Mucosa of gallbladder (tissue), 1 donor: ENCODE measurements around the gene SLC38A8. TPM values are rescaled to one million over a fixed set of nuclear protein-coding genes. Genes with fewer than 3 reads are reported as not detected.

Experiments
- DNase-seq: peaks from one replicate; pipeline ENCODE4 v3.0.0-alpha.2; 2020; ENCODE audit warnings: low spot score
- total RNA-seq: library from RNA; stranded (reverse); gene quantifications from one replicate; pipeline ENCODE4 v1.2.1, GENCODE V29; 2021
- donor health status: DM: no; HTN: no; CAD: no.

Gene SLC38A8
- total RNA-seq, 1 donor from 2014 or later: not detected

DNA sequence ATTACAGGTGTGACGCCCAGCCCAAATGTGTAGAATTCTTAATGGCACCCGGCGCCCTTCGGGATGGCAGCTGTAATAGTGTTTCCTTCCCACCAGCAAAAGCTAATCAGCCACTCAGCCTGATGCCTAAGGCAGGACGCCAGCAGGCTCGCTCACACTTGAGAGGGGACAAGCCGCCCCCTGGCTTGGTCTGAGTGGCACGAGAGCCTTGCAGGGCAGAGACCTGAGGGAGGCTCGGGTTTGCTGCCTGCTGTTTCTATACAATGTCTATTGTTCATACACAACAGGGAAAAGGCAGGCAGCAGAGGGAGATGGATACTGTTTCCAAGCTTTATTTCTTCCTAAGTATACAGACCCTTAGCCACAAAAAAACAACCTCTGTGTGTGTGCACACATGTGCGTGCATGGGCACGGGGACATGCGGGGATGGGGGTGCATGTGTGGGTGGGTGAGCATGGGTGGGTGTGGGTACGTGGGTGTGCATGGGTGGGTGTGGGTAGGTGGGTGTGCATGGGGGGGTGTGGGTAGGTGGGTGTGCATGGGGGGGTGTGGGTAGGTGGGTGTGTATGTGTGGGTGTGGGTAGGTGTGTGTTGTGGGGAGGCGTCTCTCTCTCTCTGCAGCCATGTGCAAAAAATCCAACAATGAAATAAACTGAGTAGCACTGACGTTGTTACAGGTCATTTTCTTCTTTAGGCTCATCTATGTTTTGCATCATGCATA is 10.0 kb downstream of the SLC38A8 start:
- no peak for DNase-seq

DNA sequence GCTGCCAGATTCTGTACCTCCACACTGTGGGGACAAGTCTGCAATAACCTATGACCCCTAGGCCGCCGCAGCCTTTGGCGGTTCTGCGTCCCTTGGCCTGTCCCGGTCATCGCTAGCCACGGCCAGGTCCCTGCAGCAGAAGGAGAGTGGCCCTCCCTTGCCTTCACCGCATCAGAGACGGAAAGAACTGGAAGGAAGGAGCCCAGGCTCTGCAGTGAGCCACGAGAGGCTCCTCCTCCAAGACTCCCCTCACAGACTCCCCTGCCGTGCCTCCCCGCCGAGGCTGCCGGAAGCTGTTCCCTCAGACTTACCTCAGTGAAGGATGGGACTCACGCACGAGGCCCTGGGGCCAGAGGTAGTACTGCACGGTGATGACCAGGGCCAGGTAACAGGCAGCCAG is 11.0 kb downstream of the SLC38A8 start:
- DNase-seq: no peak

DNA sequence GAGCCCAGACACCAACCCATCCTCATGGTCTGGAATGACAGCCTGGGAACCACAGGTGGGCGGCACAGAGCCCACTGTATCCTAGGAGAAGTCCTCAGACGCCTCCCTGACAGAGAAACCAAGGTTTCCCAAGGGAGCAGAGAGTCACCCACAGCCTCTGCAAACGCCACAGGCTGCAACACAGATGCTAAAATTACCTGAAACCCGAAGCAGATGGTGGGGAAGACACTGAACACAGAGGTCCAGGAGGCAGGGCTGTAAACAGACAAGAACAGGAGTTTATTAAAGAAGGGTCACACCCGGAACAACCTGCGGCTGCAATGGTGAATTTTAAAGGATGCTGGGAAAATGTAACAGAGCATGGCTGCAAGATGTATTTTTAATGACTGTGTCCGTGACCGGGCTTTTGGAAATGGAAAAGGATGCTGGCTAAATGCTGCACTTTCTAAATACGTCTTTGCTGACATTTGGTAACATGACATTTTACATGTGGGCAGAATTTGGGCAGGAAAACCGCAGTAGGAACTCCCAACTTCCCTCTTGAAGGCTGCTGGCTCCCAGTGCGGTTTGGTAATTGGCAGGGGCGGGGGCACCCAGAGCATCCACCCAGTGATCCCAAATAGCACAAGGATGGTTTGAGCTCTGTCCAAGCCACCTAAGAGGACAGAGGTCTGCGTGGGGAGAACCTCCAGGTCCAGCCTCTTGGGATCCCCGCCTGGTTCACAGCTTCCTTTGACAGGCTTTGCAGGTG is 13.1 kb downstream of the SLC38A8 start:
- DNase-seq: no peak

DNA sequence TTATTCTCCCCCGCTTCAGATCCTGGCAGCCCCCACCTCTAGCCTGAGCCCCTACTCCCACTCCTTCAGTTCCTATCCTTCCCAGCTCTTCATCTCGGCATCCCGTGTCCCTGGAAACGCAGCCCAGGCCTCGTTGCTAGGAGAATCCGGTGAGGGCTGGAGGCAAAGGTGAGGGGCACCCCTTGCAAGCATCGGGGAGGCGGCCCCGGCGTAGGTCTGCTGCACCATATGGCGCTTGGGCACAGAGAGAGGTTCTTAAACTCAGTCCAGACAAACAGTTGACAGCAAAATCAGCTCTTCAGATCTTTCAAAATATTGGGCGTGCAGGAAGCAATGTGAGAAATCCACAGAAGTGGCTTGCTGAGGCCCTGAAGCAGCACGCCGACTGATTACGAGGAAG is 15.0 kb downstream of the SLC38A8 start:
- DNase-seq: no peak

DNA sequence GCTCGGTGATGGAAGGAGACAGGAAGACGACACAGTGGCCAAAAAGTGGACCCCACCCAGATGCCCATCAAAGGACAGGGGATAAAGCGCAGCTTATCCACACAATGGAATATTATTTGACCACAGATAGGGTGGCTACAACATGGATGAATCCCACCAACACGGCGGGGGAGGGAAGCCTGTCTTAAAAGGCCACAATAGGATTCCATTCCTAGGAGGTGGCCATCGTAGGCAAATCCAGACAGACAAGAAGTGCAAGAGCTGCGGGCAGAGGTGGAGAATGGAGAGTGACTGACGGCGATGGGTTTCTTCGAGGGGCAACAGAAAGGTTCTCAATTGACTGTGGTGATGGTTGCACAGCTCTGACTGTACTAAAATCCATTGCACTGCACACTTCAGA is 16.0 kb downstream of the SLC38A8 start:
- no peak for DNase-seq

DNA sequence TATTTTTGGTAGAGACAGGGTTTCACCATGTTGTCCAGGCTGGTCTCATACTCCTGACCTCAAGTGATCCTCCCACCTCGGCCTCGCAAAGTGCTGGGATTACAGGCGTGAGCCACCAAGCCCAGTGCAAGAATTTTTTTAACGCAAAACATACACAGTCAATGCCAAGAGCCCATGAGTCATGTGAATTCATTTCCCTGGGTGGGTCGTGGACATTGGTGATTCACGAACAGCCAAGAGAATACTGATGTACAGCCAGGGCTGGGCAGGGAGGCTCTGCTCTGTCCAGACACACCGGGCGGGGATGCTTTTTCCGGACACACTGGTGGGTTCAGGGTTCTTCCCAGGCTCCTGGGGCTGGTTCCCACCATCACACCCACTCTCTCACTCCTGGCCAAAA is 17.7 kb downstream of the SLC38A8 start:
- no peak for DNase-seq

DNA sequence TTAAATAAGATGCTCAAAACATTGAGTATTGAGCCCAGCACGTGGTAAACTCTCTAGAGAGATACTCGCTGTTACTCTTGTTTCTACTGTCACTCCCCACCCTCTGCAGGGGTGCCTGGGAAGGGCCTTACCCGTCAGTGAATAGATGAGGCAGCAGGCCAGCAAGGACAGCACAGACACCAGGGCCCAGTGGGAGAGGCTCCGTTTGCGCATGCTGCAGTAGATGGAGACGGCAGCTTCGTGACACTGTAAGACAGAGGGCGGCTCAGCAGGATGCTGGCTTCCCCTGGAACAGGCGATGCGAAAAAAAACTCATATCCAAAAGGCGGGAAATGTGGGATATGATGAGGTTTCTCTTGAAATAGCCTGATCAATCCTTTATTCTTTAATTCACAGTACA is 20.0 kb downstream of the SLC38A8 start:
- no peak for DNase-seq

DNA sequence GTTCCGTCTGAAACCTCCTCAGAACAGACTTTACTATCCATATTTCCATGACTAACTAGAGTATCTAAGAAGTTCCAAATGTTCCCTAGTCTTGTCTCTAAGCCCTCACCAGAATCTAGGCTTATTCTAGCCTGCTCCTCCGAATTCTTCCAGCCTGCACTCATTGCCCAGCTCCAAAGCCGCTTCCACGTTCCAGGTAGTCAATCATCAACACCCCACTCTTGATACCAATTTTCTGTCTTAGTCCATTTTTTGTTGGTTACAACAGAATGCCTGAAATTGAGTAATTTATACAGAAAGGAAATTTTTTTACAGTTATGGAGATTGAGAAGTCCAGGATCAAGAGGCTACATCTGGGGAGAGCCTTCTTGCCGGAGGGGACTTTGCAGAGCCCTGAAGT is 21.1 kb downstream of the SLC38A8 start:
- DNase-seq: no peak

DNA sequence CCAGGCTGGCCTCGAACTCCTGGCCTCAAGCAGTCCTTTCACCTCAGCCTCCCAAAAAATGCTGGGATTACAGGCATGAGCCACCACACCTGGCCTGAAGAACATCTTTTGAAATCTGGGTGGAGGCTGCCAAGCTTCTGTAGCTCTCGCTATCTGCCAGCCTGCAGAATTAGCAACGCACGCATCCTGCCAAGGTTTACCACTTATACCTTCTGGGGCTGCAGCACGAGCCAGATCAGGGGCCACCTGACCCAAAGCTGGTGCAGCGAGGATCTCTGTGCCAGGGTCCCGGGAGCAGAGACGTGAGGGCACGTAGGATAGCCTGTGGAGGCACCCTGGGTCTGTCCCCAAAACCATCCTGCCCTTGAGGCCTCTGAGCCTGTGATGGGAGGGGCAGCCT is 22.2 kb downstream of the SLC38A8 start:
- no peak for DNase-seq

DNA sequence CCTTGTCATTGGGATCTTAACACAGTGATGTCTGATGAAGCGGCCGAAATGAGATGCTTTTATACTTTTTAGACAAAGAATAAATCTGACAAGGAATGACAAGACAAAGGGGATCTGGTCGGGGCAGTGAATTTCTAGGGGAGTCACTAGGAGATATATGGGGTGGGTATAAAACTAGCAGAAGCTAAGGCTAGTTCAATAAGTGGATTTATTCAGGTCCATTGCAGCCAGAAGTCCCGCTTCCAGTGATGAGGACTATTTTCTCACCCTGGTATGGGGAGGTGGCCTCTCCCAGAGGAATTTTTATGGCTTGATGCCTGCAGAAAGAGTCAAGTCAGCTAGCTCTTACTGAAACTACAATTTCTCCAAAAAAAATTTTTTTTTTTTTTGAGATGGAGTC is 23.9 kb downstream of the SLC38A8 start:
- DNase-seq: no peak

DNA sequence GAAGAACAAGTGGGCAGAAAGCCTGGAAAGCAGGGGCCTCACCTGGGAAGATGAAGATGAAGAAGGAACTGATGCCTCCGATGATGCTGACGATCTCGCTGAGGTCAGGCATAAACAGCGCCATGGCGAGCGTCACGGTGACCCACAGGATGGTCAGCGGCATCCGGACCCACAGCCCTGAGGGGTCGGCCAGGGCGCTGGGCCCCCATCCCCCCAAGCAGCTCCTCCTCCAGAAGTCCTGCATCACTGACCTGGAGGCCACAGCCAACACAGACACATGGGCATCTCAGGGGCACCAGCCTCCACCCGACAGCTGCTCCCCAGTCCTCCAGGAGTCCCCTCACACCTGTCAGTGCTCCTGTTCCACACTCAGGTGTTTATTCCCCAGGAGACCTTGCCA is 26.1 kb downstream of the SLC38A8 start:
- DNase-seq: no peak

DNA sequence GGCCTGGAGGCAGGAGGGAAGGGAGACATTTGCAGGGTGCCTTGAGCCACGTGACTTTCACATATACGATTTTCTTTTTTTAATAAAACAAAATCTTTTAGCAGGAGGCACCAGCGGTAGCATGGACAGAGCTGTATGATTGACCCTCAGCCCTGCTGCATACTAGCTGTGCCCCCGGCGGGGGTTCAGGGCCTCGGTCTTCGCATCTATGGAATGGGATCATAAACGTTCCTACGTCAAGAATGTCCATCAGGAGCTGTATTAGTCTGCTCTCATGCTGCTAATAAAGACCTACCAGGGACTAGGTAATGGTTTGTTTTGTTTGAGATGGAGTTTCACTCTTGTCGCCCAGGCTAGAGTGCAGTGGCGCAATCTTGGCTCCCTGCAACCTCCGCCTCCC is 27.2 kb downstream of the SLC38A8 start:
- no peak for DNase-seq

DNA sequence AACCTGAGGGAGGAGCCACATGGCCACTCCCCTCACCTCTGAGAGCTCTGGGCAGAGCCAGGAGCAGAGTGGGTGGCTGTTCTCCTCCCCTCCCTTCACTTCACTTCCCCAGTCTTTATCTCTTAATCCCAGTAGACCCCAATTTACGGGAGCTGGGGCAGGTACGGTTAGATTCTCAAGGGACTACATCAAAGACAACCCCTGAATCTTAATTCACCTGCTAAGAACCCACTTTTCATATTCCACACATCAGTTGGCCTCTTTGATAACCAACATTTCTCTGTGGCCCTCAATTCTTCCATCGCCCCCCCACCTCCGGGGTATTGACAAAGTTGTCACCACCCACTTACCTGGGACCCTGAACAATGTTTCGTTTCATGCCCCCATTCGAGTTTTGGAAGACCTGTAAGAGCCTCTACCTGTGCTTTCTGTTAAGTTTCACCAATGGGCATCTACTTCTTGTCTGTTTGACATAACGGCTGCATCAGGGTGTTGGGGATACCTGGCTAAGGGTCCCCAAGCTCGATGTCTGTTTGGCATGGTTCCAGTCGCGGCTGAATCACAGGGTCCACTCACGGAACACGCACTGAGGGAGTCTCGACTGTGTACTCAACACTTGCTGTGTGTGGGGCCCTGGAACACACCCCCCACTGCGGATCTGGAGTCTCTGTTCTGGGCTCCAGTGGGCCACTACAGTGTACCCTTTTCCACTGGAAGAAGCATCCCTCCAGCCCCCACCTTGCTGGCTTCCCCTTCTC is 27.8 kb downstream of the SLC38A8 start:
- no peak for DNase-seq

DNA sequence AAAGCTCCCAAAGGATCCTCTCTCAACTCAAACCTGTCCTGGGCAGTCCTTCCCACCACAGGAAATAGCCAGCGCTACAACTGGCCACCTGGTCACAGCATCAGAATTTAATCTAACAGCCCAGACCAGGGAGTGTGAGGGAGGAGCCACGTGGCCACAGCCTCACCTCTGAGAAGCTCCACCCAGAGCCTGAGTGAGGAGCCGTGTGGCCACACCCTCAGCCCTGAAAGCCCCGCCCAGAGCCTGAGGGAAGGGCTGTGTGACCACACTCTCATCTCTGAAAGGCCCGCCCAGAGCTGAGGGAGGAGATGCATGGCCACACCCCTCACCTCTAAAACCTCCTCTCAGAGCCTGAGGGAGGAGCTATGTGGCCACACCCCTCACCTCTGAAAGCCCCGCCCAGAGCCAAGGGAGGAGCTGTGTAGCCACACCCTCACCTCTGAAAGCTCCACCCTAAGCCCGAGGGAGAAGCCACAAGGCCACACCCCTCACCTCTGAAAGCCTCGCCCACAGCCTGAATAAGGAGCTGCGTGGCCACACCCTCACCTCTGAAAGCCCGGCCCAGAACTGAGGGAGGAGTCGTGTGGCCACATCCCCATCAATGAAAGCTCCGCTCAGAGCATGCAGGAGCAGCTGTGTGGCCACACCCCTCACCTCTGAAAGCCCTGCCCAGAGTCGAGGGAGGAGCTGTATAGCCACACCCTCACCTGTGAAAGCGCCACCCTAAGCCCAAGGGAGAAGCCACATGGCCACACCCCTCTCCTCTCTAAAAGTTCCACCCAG is 28.6 kb downstream of the SLC38A8 start:
- DNase-seq: peak; percentile 93

DNA sequence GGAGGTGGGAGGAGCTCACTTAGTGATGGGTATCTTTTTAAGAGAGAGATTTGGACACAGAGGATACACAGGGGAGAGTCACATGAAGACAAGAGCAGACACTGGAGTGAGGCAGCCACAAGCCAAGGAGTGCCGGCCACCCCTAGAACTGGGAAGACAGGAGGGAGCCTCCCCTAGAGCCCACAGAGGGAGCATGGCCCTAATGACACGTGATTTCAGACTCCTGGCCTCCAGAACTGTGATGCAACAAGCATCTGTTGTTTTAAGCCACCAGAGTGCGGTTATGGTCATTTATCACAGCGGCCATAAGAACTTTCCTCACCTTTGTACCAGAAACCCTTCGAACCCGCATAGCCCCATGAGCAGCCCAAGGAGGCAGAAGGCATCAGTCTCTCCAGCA is 33.3 kb downstream of the SLC38A8 start:
- no peak for DNase-seq

DNA sequence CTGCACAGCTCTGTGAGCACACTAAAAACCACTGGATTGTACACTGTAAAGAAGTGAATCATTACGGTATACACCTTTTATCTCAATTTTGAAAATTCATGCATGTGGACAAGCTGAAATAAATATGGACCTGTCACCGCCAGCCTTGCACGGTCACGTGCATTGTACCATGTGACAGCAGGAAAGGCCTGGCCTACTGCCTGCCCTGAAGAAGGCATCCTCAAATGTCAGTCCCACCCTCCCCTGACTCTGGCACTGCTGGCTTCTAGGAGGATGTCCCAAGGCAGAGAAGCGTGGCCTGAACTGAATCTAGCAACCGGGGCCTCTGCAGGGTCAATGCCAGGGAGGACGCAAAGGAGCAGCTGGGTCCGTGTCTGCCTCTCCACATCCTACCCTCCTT is 34.6 kb downstream of the SLC38A8 start:
- no peak for DNase-seq

DNA sequence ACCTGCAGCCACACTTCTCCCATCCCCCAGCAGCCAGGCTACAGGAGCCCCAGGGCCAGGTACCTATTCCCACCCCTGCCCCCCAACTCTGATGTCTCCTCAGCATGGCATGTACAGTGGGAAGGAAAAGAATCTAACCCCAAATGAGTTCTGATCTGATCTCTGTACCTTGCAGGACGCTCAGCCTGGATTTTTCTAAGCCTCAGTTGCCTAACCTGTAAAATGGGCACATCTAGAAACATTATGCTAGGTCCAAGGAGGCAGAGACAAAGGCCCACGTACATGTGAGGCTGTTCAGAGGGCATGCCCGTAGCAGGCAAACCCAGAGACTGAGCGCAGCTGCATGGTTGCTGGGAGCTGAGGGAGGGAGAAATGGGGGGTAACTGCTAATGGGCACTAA is 35.1 kb downstream of the SLC38A8 start:
- DNase-seq: no peak

DNA sequence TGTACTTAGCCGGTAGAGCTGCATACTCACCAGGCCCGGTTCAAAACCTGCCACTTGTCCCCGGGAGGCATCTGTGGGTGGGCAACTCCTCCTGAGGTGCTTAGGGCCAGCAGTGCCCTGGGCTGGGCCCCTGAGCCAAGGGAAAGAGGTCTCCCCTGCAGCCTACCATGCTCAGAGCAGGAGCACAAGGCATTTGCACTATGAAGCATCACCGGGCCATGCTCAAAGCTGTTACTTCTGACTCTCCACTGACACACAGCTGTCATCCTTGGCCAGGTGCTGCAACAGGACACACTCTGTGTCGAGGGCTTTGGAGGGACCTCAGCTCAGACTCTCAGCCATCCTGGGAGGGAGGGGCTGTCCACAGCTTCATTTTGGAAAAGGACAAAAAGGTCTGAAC is 37.2 kb downstream of the SLC38A8 start:
- no peak for DNase-seq

DNA sequence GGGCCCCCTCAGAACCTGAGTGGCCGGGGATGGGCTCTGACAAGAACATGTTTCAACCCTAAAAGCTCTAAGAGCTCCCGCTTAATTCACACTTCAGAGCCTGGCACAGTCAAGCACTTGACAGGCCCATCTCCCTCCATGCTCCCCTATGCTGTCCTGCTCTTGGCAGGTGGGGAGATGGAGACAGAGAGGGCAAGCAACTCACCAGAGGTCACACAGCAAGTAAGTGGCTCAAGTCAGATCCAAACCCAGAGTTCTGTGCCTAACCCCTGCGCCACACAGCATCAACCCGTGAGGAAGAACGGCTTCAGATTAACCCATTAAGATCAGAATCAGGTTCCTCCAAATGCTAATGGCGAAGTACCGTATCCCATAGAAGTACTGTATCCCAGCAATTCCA is 38.2 kb downstream of the SLC38A8 start:
- no peak for DNase-seq

DNA sequence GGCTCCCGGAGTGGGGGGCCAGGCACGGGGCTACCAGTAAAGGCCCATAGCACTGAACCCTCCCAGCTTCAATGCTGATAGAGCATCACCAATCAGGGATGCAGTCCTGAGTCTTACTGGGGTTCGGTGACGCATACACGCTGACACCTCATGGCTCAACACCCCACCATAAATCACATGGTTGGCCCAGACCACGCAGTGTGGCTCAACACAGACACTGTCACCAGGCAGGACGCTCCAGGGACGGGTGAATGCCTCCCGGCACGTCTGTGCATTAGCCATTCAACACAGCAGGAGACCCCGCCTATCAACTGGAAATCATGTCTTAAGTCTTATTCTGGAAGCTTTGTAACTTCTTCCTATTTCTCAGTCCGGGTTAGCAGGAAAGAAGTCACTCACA is 39.6 kb downstream of the SLC38A8 start:
- DNase-seq: no peak

DNA sequence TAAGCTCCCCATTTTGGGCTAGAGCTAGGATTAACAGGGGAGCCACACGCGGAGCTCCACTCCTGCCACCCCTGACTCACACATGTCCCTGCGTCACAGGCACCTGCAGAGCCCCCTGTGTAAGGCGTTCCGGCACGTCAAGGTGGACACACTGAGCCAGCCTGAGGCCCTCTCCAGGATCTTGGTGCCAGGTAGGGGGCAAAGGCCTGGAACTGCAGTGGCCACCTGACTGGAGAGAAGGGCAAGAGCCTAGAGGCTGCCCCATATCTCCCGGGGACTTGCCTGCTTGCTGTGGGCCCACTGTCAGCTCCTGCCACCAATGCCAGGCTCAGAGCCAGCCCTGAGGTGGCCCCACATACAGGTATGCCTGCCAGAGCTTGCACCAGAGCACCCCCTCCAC is 40.9 kb downstream of the SLC38A8 start:
- no peak for DNase-seq

DNA sequence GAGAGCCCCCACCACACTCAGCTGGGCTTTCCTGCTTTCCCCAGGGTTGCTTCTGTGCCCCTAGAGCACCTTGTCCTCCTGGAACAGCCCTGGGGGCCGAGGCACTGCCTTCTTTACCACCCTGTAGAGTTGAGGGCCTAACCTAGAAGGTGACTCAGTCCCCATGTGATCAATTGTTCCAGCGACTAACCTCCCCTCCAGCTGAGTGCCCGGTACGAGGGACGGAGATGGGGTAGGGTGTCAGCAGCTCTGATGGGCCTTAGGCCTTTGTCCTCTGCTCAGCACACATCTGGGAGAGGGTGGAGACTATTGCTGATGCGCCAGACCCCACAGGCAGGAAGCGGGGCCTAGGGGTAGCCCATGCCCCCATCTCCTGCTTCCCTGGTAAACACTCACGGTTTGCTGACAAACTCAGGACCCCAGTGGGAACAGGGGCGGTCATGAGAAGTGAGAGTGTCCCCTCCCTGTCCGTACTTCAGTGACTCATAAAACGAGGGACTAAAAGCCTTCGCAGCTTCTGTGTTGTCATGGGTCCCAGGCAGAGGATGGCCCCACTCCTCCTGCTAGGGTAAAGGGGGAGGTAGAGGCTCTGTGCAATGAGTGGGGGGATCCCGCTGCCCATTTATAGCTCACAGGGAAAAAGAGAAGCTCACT is 41.5 kb downstream of the SLC38A8 start:
- DNase-seq: no peak
